ENCODE results near the gene FXYD4.
A peak's percentile ranks its signal among the peaks of the same experiment; 100 is the strongest.
"Not testable (repeated sequence)": the region's sequence is repeated elsewhere in the genome, so short reads cannot be mapped to it uniquely, and the experiment has no call there.

Gene FXYD4

DNA sequence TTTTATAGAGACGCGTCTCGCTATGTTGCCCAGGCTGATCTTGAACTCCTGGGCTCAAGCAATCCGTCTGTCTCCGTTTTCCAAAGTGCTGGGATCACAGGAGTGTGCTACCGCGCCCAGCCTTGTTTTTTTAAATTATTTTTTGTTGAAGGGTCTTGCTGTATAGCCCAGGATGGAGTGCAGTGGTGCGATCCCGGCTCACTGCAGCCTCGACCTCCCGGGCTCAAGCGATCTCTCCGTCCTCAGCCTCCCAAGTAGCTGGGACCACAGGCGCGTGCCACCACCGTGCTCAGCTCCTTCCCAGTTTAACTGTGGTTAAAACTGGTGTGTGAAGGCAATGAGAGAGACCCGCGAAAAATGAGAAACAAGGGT lies 48.5 kb downstream of the FXYD4 start:
- no peak for DNase-seq (ENCODE audit: low spot score)

DNA sequence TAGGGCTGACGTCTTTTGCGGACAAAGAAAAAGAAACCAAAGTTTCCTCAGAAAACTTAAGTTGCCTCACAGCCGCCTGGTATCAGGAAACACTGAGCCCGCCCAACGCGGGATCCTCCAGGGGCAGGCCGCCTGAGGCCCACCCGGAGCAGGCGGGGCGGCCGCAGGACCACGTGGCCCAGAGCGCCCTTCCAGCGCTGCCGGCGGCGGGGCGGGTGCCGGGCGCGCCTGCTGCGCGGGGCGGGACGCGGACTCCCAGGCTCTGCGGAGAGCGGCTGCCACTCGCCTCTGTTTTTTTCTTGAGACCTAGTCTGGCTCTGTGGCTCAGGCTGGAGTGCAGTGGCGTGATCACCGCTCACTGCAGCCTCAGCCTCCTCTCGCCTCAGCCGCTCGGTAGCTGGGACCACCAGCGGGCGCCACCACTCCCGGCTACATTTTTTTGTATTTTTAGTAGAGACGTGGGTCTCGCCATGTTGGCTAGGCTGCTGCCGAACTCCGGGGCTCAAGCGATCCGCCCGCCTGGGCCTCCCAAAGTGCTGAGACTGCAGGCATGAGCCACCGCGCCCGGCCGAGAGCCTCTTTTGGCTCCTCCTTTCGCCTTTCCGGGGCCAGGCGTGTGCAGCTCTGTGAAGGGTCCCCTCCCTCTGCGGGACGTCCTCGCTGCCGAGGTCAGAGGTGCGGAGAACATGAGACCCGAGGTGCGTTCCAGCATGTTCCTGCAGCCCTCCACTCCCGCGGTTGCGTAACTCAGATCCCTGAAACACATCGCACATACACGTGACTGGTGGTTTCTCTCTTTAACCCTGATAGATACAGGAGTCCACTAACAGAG lies 49.1 kb downstream of the FXYD4 start:
- DNase-seq (ENCODE audit: low spot score), result peak; percentile 92

DNA sequence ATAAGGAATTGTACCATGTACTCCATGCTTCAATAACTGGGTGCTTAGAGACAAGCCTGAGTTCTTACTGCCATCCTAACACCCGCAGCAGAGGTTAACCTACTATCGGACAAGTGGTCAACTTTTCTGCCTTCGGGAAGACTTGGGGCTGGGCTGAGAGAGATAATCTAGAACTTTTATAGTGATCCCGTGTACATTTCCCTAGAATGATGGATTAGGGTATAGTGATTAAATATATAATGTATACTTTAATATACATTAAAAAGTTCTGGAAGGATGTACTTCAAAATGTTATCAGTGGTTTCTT lies 49.7 kb downstream of the FXYD4 start:
- DNase-seq (ENCODE audit: low spot score), result no peak

DNA sequence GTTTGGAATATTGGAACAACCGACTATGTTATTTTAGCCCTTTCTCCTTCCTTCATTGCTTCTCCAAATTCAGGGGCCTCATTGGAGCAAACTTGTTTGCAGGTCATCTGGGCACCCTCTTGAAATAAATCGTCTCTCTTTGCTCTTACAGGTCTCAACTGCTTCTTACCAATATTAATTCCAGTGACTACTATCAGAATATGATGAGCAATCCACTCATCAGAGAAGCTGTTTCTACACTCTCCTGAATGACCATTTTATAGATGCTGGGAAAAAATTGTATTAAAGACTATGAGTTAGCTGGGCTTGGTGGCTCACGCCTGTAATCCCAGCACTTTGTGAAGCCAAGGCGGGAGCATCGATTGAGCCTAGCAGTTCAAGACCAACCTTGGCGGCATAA lies 50.1 kb downstream of the FXYD4 start:
- no peak for DNase-seq (ENCODE audit: low spot score)

DNA sequence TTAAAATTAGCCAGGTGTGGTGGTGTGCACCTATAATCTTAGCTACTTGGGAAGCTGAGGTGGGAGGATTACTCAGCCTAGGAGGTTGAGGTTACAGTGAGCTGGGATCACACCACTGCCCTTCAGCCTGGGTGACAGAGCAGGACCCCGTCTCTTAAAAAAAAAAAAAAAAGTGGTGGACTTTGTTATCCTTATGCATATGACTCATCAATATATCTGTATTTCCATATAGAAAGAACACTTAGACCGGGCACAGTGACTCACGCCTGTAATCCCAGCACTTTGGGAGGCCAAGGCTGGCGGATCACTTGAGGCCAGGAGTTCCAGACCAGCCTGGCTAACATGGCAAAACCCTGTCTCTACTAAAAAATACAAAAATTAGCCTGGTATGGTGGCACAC lies 50.5 kb downstream of the FXYD4 start:
- not testable (repeated sequence) for DNase-seq (ENCODE audit: low spot score)

DNA sequence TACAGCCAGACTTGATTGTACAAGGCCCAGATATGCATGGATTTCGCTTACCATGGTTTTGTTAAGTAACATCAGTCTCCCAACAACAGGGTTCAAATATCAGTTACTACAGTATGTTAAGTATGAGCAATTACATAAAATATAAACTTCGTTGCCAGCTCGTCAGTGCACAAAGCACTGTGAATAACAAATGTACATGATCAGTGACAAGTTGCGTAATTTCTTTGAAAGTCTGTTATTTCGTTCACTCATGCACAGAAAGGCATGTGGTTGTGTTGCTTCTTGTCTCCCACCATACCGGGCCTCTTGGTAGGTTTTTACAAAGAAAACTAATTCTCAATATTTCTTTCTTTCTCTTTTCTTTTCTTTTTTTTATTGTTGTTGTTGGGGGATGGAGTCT lies 53.0 kb downstream of the FXYD4 start:
- DNase-seq (ENCODE audit: low spot score), result no peak

Data from left forelimb (tissue), 1 donor.